SK-N-SH (cell line): ENCODE measurements around the gene TIMM23. TPM values are rescaled to one million over a fixed set of nuclear protein-coding genes. Genes with fewer than 3 reads are reported as not detected.
A peak's percentile ranks its signal among the peaks of the same experiment; 100 is the strongest.
"Not testable (repeated sequence)": the region's sequence is repeated elsewhere in the genome, so short reads cannot be mapped to it uniquely, and the experiment has no call there.

ENCODE experiments used
- CTCF ChIA-PET: fragments of 300-600, 350-600 bp; formaldehyde crosslinking; extraction: SDS; loops from one replicate; lab custom pipeline; 2021; lab: Yijun Ruan, JAX
- POLR2A ChIA-PET: fragments of 350-600 bp; sonication (Branson Sonifier 250); formaldehyde crosslinking; extraction: SDS; loops from one replicate; lab custom pipeline; 2020; ENCODE audit warnings: antibody characterized with exemption, inconsistent platforms; lab: Yijun Ruan, JAX
- DNase-seq: peaks from one replicate; pipeline ENCODE4 v3.0.0; 2012
- H2AFZ ChIP-seq: fragments of 200-600 bp; sonication (generic); 2 replicates; pipeline ENCODE4 v1.8.1; 2016; ENCODE audit warnings: antibody characterized with exemption, mild to moderate bottlenecking, low read depth
- H3F3A ChIP-seq: fragments of 200-600 bp; sonication (generic); replicated peaks from 2 replicates; pipeline ENCODE3; 2016; ENCODE audit warnings: antibody characterized with exemption, mild to moderate bottlenecking; ENCODE audit not compliant: insufficient read depth
- H3K27ac ChIP-seq, 2 experiments: fragments of 200-500 bp in 1 of 2; fragments of 200-600 bp in 1 of 2; sonication (Bioruptor generic) in 1 of 2; sonication (generic), shearing (Covaris generic) in 1 of 2; 2 replicates each; pipeline versions ENCODE4 v1.5.1 to v1.6.1; 2014 to 2016; ENCODE audit warnings: low read depth in 2 of 2, inconsistent platforms in 1 of 2, low read length in 1 of 2, mild to moderate bottlenecking in 1 of 2, mixed read lengths in 1 of 2
- H3K27me3 ChIP-seq: fragments of 200-600 bp; sonication (generic), shearing (Covaris generic); 2 replicates; pipeline ENCODE4 v1.6.1; 2016; ENCODE audit warnings: mixed run types; ENCODE audit not compliant: insufficient read depth
- H3K36me3 ChIP-seq, 2 experiments: fragments of 200-500 bp in 1 of 2; fragments of 200-600 bp in 1 of 2; sonication (Bioruptor generic) in 1 of 2; sonication (generic) in 1 of 2; replicated peaks in 1 of 2; 2 replicates each; pipeline versions ENCODE3 to v1.5.1; 2014 to 2016; ENCODE audit warnings: low read length in 1 of 2, mild to moderate bottlenecking in 1 of 2; ENCODE audit not compliant: insufficient read depth in 2 of 2, control insufficient read depth in 1 of 2
- H3K4me1 ChIP-seq, 2 experiments: fragments of 200-500 bp in 1 of 2; fragments of 200-600 bp in 1 of 2; sonication (Bioruptor generic) in 1 of 2; sonication (generic), shearing (Covaris generic) in 1 of 2; 2 replicates each; pipeline versions ENCODE4 v1.5.1 to v1.6.1; 2014 to 2016; ENCODE audit warnings: low read depth in 1 of 2, low read length in 1 of 2, mixed run types in 1 of 2; ENCODE audit not compliant: insufficient read depth in 2 of 2, control insufficient read depth in 1 of 2
- H3K4me2 ChIP-seq: fragments of 200-600 bp; sonication (generic), shearing (Covaris generic); 2 replicates; pipeline ENCODE4 v1.6.1; 2017; ENCODE audit warnings: mixed run types
- H3K4me3 ChIP-seq, 2 experiments: fragments of 200-500 bp in 1 of 2; fragments of 200-600 bp in 1 of 2; sonication (Bioruptor generic) in 1 of 2; sonication (generic), shearing (Covaris generic) in 1 of 2; 2 replicates each; pipeline versions ENCODE4 v1.5.1 to v1.8.1; 2014 to 2016; ENCODE audit warnings: low read depth in 2 of 2, inconsistent platforms in 1 of 2, low read length in 1 of 2, mild to moderate bottlenecking in 1 of 2, mixed read lengths in 1 of 2, moderate library complexity in 1 of 2
- H3K79me2 ChIP-seq: fragments of 200-600 bp; sonication (generic); 2 replicates; pipeline ENCODE4 v1.8.1; 2017; ENCODE audit warnings: mild to moderate bottlenecking; ENCODE audit not compliant: insufficient read depth
- H3K9ac ChIP-seq: fragments of 200-600 bp; sonication (generic); 2 replicates; pipeline ENCODE4 v1.6.1; 2017; ENCODE audit warnings: mixed run types
- H3K9me2 ChIP-seq: fragments of 200-600 bp; sonication (generic); 2 replicates; pipeline ENCODE4 v1.6.1; 2017; ENCODE audit warnings: mixed run types
- H3K9me3 ChIP-seq: fragments of 200-600 bp; sonication (generic); 2 replicates; pipeline ENCODE4 v1.6.1; 2017; ENCODE audit warnings: mixed run types, mild to moderate bottlenecking, moderate library complexity
- H4K20me1 ChIP-seq: fragments of 200-600 bp; sonication (generic); 2 replicates; pipeline ENCODE4 v1.6.1; 2017; ENCODE audit warnings: mild to moderate bottlenecking, mixed run types; ENCODE audit not compliant: insufficient read depth
- WGBS: methylation state at CpG from one replicate; pipeline ENCODE4 v1.1.6; 2017; ENCODE audit warnings: low lambda C conversion rate; 5-methylcytosine and 5-hydroxymethylcytosine counted together
- polyA plus RNA-seq, 3 experiments: library from polyadenylated mRNA; depleted of rRNA; stranded (reverse); fragments of >200 nt; gene quantifications; 2 replicates each; pipeline ENCODE4 v1.2.3, GENCODE V29; 2012

TIMM23 gene
- polyA plus RNA-seq, 1 of the 3 experiments (the other 2 are of a cell fraction), result 87.0 TPM

DNA sequence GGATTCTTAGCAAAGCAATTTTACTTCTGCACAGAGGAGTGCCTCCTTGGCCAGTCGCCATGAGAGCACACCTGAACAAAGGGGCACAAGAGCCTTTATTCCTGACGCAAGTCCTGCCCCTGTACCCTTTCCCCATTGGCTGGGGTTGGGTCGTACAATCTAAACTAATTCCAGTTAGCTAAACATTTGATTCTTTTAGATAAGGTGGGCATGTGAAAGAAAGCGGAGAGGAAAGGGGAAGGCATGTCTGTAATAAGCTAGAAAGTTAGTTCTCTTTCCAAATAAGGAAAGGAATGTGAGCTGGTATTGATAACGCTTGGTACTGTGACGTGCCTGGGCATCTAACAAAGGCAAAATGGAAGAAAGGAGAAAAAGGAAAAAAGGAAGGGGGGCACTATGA lies 15.7 kb upstream of the TIMM23 start:
- DNase-seq, H3F3A ChIP-seq, H3K4me3 ChIP-seq, H3K27me3 ChIP-seq, POLR2A ChIA-PET, H3K9ac ChIP-seq, H3K9me2 ChIP-seq, H3K27ac ChIP-seq, CTCF ChIA-PET, H3K4me2 ChIP-seq, H4K20me1 ChIP-seq, H3K79me2 ChIP-seq, H2AFZ ChIP-seq, H3K4me1 ChIP-seq, H3K36me3 ChIP-seq, H3K9me3 ChIP-seq: not testable (repeated sequence)
- WGBS, result 100% methylated on average over 4 of the region's 6 CpGs

DNA sequence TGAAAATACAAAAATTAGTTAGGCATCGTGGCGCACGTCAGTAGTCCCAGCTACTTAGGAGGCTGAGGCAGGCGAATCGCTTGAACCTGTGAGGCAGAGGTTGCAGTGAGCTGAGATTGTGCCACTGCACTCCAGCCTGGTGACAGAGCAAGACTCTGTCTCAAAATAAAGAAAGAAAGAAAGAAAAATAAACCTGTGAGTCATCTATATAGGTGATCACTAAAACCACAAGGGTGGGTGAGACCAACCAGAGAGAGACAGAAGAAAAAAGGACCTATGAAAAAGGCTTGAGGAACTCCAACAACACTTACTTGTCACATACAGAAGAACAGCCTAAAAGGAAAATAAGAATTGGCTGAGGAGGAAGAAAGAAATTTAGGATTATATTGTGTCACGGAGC lies 14.4 kb upstream of the TIMM23 start:
- H3K27me3 ChIP-seq, H4K20me1 ChIP-seq, CTCF ChIA-PET, H3K79me2 ChIP-seq, H3K9me3 ChIP-seq, H3K4me3 ChIP-seq, H3K9me2 ChIP-seq, H3K9ac ChIP-seq, H3F3A ChIP-seq, DNase-seq, H3K4me2 ChIP-seq, H3K27ac ChIP-seq, H3K36me3 ChIP-seq, POLR2A ChIA-PET, H3K4me1 ChIP-seq, H2AFZ ChIP-seq: not testable (repeated sequence)
- 98% methylated on average over 6 of the region's 6 CpGs for WGBS

DNA sequence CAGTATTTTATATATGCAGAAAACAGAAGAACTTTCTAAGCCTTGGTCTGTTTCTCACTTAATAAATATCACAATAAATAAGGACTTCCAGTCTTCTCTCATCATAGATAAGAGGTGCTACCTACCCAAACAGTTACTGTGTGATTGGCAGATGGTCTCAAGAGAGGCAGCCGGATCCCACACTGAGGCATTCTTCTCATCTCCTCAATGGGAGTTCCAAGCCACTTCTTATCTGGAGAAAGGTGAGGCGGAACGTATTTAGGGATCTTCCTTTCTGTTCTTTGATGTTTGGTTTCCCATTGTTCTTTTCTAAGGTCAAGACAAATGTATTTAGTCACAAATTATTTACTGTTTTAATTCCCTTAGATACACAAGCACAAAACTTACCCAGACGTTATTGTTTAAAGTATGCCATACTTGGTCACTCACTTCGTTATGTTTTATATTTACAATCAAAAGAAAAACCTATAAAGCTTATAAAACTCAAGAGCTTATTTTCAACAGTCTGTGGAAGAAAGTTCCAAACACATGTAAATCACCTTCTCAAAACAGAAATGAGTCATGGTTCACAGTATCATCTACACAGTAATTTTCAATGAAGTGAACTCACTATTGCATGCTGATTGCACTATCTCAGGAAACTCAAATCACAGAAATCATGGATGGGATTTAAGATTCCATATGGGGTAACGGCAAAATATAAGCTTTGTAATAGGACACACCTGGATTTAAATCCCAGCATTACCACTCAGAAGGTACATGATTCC lies 9.4 kb upstream of the TIMM23 start:
- H3K27ac ChIP-seq, H3K4me2 ChIP-seq, H3F3A ChIP-seq, H3K4me3 ChIP-seq, POLR2A ChIA-PET, H3K27me3 ChIP-seq, H3K9me3 ChIP-seq, H3K9ac ChIP-seq, CTCF ChIA-PET, H3K9me2 ChIP-seq, H2AFZ ChIP-seq, H4K20me1 ChIP-seq, H3K4me1 ChIP-seq, DNase-seq, H3K36me3 ChIP-seq: not testable (repeated sequence)
- WGBS, result 93% methylated on average over 6 of the region's 6 CpGs
- H3K79me2 ChIP-seq, result peaks cover 25% of the 10 kb centered on the region

DNA sequence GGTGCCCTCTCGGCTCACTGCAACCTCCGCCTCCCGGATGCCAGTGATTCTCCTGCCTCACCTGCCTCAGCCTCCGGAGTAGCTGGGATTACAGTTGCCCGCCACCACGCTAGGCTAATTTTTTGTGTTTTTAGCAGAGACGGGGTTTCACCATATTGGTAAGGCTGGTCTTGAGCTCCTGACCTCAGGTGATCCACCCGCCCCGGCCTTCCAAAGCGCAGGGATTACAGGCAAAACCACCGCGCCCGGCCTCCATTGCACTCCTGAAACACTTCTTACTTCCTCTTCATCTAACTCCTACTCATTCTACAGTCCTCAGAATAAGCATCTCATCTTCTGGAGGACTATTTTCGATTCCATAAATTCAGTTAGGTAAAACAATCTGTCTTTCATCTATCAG lies 1.3 kb upstream of the TIMM23 start:
- DNase-seq, H3K4me1 ChIP-seq, H3K9me2 ChIP-seq, H4K20me1 ChIP-seq, H3K36me3 ChIP-seq, H2AFZ ChIP-seq, H3K9me3 ChIP-seq, H3F3A ChIP-seq, H3K27me3 ChIP-seq, POLR2A ChIA-PET: not testable (repeated sequence)
- peak overlapping the region; percentile 67 to 90 for H3K4me3 ChIP-seq
- H3K9ac ChIP-seq, result peak overlapping the region; percentile 80
- H3K4me2 ChIP-seq, result peak overlapping the region; percentile 90
- CTCF ChIA-PET, result interaction anchor here (0.6 kb wide), 1 partner anchor 194 kb away, joined by 3 read pairs; no protein-coding TSS in a partner anchor
- H3K27ac ChIP-seq, result peak overlapping the region in 1 of 2 experiments; percentile 62; a peak in 2 of 4 replicates
- peaks cover 83% of the 10 kb centered on the region for H3K79me2 ChIP-seq
- 14% methylated on average over 13 of the region's 14 CpGs for WGBS

DNA sequence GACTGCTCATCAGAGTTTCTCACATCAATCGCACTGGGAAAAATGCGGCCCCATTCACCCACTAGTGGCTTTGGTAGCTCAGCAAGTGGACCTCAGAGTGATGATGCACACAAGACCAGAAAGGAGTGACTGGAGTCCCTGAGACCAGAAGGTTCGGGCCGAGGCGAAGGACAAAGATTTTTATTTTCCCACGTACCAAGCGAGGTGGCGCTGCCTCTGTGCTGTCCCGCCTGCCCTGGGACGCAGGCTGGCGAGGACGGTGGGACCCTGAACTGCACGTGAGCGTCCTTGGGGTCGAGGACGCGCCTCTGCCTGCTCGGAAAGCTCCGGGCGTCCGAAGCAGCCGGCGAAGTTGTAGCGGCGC lies 565 bp upstream of the TIMM23 start:
- Histone ChIP-seq H3K79me2 (peaks cover 80% of the 10 kb centered on the region), H2AFZ (peak overlapping the region; percentile 83; the same call in 1 of the 2 replicates), H3K9ac (peak overlapping the region; percentile 80), H3K4me2 (peak overlapping the region; percentile 90), H3K27ac (peak overlapping the region; percentile 60 to 62), H3K4me3 (peak overlapping the region; percentile 67 to 90)
- H3K27me3 ChIP-seq, H3K4me1 ChIP-seq, H3K9me2 ChIP-seq, H3K36me3 ChIP-seq, H3K9me3 ChIP-seq, H4K20me1 ChIP-seq, H3F3A ChIP-seq, POLR2A ChIA-PET, CTCF ChIA-PET: not testable (repeated sequence)
- peak; percentile 24 for DNase-seq
- 0% methylated on average over 3 of the region's 25 CpGs for WGBS

DNA sequence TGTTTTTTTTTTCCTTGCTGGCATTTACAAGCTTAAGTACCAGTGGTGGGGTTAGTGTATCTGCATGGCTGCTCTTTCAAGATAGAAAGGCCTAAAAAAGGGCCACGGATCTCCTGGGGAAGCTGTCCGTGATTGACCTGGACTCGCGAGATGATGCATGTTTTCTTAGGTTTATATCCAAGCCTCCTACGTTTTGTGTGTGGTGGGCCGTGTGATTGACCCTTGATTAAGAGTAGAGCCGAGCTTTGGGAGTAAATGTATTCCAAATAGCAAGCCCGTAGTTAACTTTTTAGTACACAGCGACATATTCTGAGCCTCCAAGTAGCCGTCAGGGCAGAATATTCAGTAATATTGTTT lies 502 bp downstream of the TIMM23 start:
- H3K9me3 ChIP-seq, POLR2A ChIA-PET, H4K20me1 ChIP-seq, H2AFZ ChIP-seq, H3K9me2 ChIP-seq, H3K4me1 ChIP-seq, H3K27me3 ChIP-seq, H3F3A ChIP-seq, CTCF ChIA-PET: not testable (repeated sequence)
- H3K4me3 ChIP-seq, result peak overlapping the region; percentile 67 to 90
- H3K36me3 ChIP-seq, result peaks cover 6 to 13% of the 10 kb centered on the region in 2 experiments
- under 1% methylated on average over 10 of the region's 10 CpGs for WGBS
- peak; percentile 2 for DNase-seq
- H3K79me2 ChIP-seq, result peaks cover 79% of the 10 kb centered on the region
- H3K27ac ChIP-seq, result peak overlapping the region; percentile 47 to 62; a peak in 2 of 4 replicates
- peak overlapping the region; percentile 80 for H3K9ac ChIP-seq
- H3K4me2 ChIP-seq, result peak overlapping the region; percentile 90
